ENCODE measurements around the gene PRMT5.

PRMT5 gene

GRCh38 chr14:22929104-22929960 is at the start of gene PRMT5:
Gene PRMT5 (minus strand): TSS chr14:22929376. CDS start chr14:22929361, 15 bp downstream.
- no peak for TF ChIP-seq CTCF (IDR thresholded peaks at IDR 0.05; ENCODE audit: insufficient read depth, low read depth, low read length, missing control alignments)
- peak within 1 kb of the TSS; percentile 89 for H3K4me3 ChIP-seq (ENCODE audit: low read depth, low read length)
- DNase-seq (ENCODE audit: low read depth), result peak; percentile 100

- no peak for DNase-seq (ENCODE audit: low read depth)
- no peak for TF ChIP-seq CTCF (IDR thresholded peaks at IDR 0.05; ENCODE audit: insufficient read depth, low read depth, low read length, missing control alignments)
- H3K4me3 ChIP-seq (ENCODE audit: low read depth, low read length), result no peak overlapping the region
These were observed 49.3 kb upstream of the PRMT5 start for GRCh38 chr14:22978487-22978837.

- TF ChIP-seq CTCF (IDR thresholded peaks at IDR 0.05; ENCODE audit: insufficient read depth, low read depth, low read length, missing control alignments), result no peak
- no peak for DNase-seq (ENCODE audit: low read depth)
- H3K4me3 ChIP-seq (ENCODE audit: low read depth, low read length), result no peak overlapping the region
These were observed 48.7 kb upstream of the PRMT5 start for GRCh38 chr14:22977684-22978486.

- DNase-seq (ENCODE audit: low read depth), result no peak
- no peak overlapping the region for H3K4me3 ChIP-seq (ENCODE audit: low read depth, low read length)
- TF ChIP-seq CTCF (IDR thresholded peaks at IDR 0.05; ENCODE audit: insufficient read depth, low read depth, low read length, missing control alignments), result no peak
These were observed 48.2 kb upstream of the PRMT5 start for GRCh38 chr14:22977434-22977683.

GRCh38 chr14:22976620-22977433 is 47.7 kb upstream of the PRMT5 start:
- H3K4me3 ChIP-seq (ENCODE audit: low read depth, low read length), result no peak overlapping the region
- no peak for DNase-seq (ENCODE audit: low read depth)
- TF ChIP-seq CTCF (IDR thresholded peaks at IDR 0.05; ENCODE audit: insufficient read depth, low read depth, low read length, missing control alignments), result no peak

GRCh38 chr14:22974530-22975313 is 45.5 kb upstream of the PRMT5 start:
- no peak for DNase-seq (ENCODE audit: low read depth)
- TF ChIP-seq CTCF (IDR thresholded peaks at IDR 0.05; ENCODE audit: insufficient read depth, low read depth, low read length, missing control alignments), result no peak
- no peak overlapping the region for H3K4me3 ChIP-seq (ENCODE audit: low read depth, low read length)
